NT2/D1 (cell line): ENCODE results near the gene DHX57.

Experiments
- SUZ12 ChIP-seq: IDR thresholded peaks from 2 replicates; pipeline ENCODE4 v1.6.1; 2011; ENCODE audit not compliant: insufficient read length, insufficient read depth; ENCODE audit errors: extremely low read depth
- YY1 ChIP-seq: IDR thresholded peaks from 2 replicates; pipeline ENCODE4 v1.6.1; 2011; ENCODE audit not compliant: insufficient read length, insufficient read depth
- ZNF274 ChIP-seq: IDR thresholded peaks from 2 replicates; pipeline ENCODE4 v1.6.1; 2011; ENCODE audit warnings: mild to moderate bottlenecking, low read depth, low read length

DNA sequence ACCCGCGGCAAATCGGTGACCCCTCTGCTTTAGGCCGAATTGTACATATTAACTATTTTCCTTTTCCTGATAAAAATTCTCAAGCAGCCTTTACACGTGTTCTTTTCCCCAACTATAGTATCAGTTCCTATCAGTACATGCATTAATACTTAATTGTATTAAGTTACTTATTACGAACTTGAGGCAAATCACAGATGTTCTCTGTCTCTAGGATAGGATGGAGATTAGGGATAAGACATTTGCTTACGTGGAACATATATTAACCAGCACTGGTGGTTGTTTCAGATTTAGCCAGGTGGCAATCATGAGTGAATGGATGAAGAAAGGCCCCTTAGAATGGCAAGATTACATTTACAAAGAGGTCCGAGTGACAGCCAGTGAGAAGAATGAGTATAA is 97.0 kb downstream of the DHX57 start:
- TF ChIP-seq YY1 = no peak
- TF ChIP-seq SUZ12 = no peak
- no peak for TF ChIP-seq ZNF274
